ENCODE measurements around the gene ZFYVE19. TPM values are rescaled to one million over a fixed set of nuclear protein-coding genes. Genes with fewer than 3 reads are reported as not detected.

Gene ZFYVE19
- total RNA-seq, 4 donors from 2014 or later = 21.7 to 37.8 (median 22.3) TPM

GRCh38 chr15:40825661-40826422 is 19.0 kb downstream of the ZFYVE19 start:
- Histone ChIP-seq H3K9me3 (no peaks in the 10 kb centered on the region), H3K36me3 (no peaks in the 10 kb centered on the region), H3K4me3 (replicated peaks in 1 of 3) (no peak overlapping the region), H3K27ac (no peak overlapping the region), H3K4me1 (peaks cover 0 to 11% of the 10 kb centered on the region in 2 donors), H3K27me3 (no peaks in the 10 kb centered on the region)
- intact Hi-C loops (cut with DNase I) = no loop called here
- DNase-seq = peak in 1 of 2 donors; percentile 21
- 73 to 74% methylated on average over 5 of the region's 5 CpGs for WGBS, 2 donors
- TF ChIP-seq POLR2A (IDR thresholded peaks at IDR 0.05) (no peak), CTCF (IDR thresholded peaks at IDR 0.05) (no peak)

- Histone ChIP-seq H3K36me3 (no peaks in the 10 kb centered on the region), H3K4me3 (replicated peaks in 1 of 3) (no peak overlapping the region), H3K4me1 (peaks cover 0 to 11% of the 10 kb centered on the region in 2 donors), H3K27me3 (no peaks in the 10 kb centered on the region), H3K27ac (no peak overlapping the region), H3K9me3 (no peaks in the 10 kb centered on the region)
- DNase-seq = no peak
- WGBS, 2 donors = 52 to 67% methylated on average over 4 of the region's 4 CpGs
- TF ChIP-seq CTCF (IDR thresholded peaks at IDR 0.05) = no peak
- TF ChIP-seq POLR2A (IDR thresholded peaks at IDR 0.05) = no peak
- intact Hi-C loops (cut with DNase I) = no loop called here
Observed at GRCh38 chr15:40826423-40827075, 19.7 kb downstream of the ZFYVE19 start.

- no peaks in the 10 kb centered on the region for H3K36me3 ChIP-seq
- 94 to 97% methylated on average over 2 to 5 of the region's 6 CpGs for WGBS, 2 donors
- peaks cover 0 to 11% of the 10 kb centered on the region in 2 donors for H3K4me1 ChIP-seq
- H3K27me3 ChIP-seq = no peaks in the 10 kb centered on the region
- intact Hi-C loops (cut with DNase I) = no loop called here
- H3K27ac ChIP-seq = no peak within 1 kb of the TSS
- TF ChIP-seq CTCF (IDR thresholded peaks at IDR 0.05) (no peak), POLR2A (IDR thresholded peaks at IDR 0.05) (no peak)
- no peaks in the 10 kb centered on the region for H3K9me3 ChIP-seq
- no peak for DNase-seq
- H3K4me3 ChIP-seq (replicated peaks in 1 of 3) = no peak within 1 kb of the TSS
Observed at GRCh38 chr15:40828447-40829036, 21.7 kb downstream of the ZFYVE19 start, which contains the start of gene PPP1R14D. Gene PPP1R14D (minus strand): TSS chr15:40828708. CDS start chr15:40828641, 67 bp downstream.

- H3K27me3 ChIP-seq = no peaks in the 10 kb centered on the region
- no peaks in the 10 kb centered on the region for H3K9me3 ChIP-seq
- WGBS, 2 donors = 88 to 90% methylated on average over 6 to 7 of the region's 7 CpGs
- no peak overlapping the region for H3K27ac ChIP-seq
- H3K4me3 ChIP-seq (replicated peaks in 1 of 3) = no peak overlapping the region
- H3K4me1 ChIP-seq = peaks cover 0 to 11% of the 10 kb centered on the region in 2 donors
- no peak for DNase-seq
- no peaks in the 10 kb centered on the region for H3K36me3 ChIP-seq
- TF ChIP-seq CTCF (IDR thresholded peaks at IDR 0.05) (no peak), POLR2A (IDR thresholded peaks at IDR 0.05) (no peak)
- intact Hi-C loops (cut with DNase I) = no loop called here
Observed at GRCh38 chr15:40829115-40829514, 22.2 kb downstream of the ZFYVE19 start.

All from thyroid gland (tissue), 4 donors.